Measurements from ENCODE around the gene TANK.
"Not testable (repeated sequence)": the region's sequence is repeated elsewhere in the genome, so short reads cannot be mapped to it uniquely, and the experiment has no call there.

TANK gene

GRCh38 chr2:161166538-161167409 lies 6.5 kb downstream of the TANK start:
- DNase-seq (ENCODE audit: low read depth in 2 of 2): peak; percentile 12 to 35

GRCh38 chr2:161169335-161169734 lies 9.1 kb downstream of the TANK start:
- no peak for DNase-seq (ENCODE audit: low read depth in 2 of 2)

- DNase-seq (ENCODE audit: low read depth in 2 of 2): no peak
Measured at GRCh38 chr2:161170377-161170776, 10.1 kb downstream of the TANK start.

GRCh38 chr2:161170958-161171932 lies 11.0 kb downstream of the TANK start:
- DNase-seq (ENCODE audit: low read depth in 2 of 2): no peak

- no peak for DNase-seq (ENCODE audit: low read depth in 2 of 2)
Measured at GRCh38 chr2:161172901-161173540, 12.8 kb downstream of the TANK start.

- DNase-seq (ENCODE audit: low read depth in 2 of 2): no peak
Measured at GRCh38 chr2:161173541-161174194, 13.4 kb downstream of the TANK start.

GRCh38 chr2:161177969-161178368 lies 17.7 kb downstream of the TANK start:
- no peak for DNase-seq (ENCODE audit: low read depth in 2 of 2)

GRCh38 chr2:161178756-161179155 lies 18.5 kb downstream of the TANK start:
- DNase-seq (ENCODE audit: low read depth in 2 of 2): no peak

- DNase-seq (ENCODE audit: low read depth in 2 of 2): no peak
Measured at GRCh38 chr2:161190050-161190449, 29.8 kb downstream of the TANK start.

GRCh38 chr2:161195602-161196001 lies 35.4 kb downstream of the TANK start:
- DNase-seq (ENCODE audit: low read depth in 2 of 2): not testable (repeated sequence)

GRCh38 chr2:161199912-161200701 lies 39.9 kb downstream of the TANK start:
- DNase-seq (ENCODE audit: low read depth in 2 of 2): no peak

- no peak for DNase-seq (ENCODE audit: low read depth in 2 of 2)
Measured at GRCh38 chr2:161204846-161205245, 44.6 kb downstream of the TANK start.

GRCh38 chr2:161206471-161207032 lies 46.3 kb downstream of the TANK start:
- no peak for DNase-seq (ENCODE audit: low read depth in 2 of 2)

- DNase-seq (ENCODE audit: low read depth in 2 of 2): no peak
Measured at GRCh38 chr2:161207941-161208340, 47.7 kb downstream of the TANK start.

GRCh38 chr2:161208527-161209139 lies 48.4 kb downstream of the TANK start:
- DNase-seq (ENCODE audit: low read depth in 2 of 2): no peak

GRCh38 chr2:161209902-161210301 lies 49.7 kb downstream of the TANK start:
- DNase-seq (ENCODE audit: low read depth in 2 of 2): no peak

- DNase-seq (ENCODE audit: low read depth in 2 of 2): no peak
Measured at GRCh38 chr2:161217597-161218185, 57.5 kb downstream of the TANK start.

GRCh38 chr2:161219211-161219610 lies 59.0 kb downstream of the TANK start:
- DNase-seq (ENCODE audit: low read depth in 2 of 2): no peak

GRCh38 chr2:161223139-161223732 lies 63.0 kb downstream of the TANK start:
- no peak for DNase-seq (ENCODE audit: low read depth in 2 of 2)

All from activated CD8-positive, alpha-beta memory T cell treated with anti-CD3 and anti-CD28 coated beads for 4 hours (primary cell).